Endothelial cell (in vitro differentiated cells): ENCODE data around the gene OGFOD2. TPM values are rescaled to one million over a fixed set of nuclear protein-coding genes. Genes with fewer than 3 reads are reported as not detected.

Experiments
- DNase-seq: peaks from one replicate; pipeline ENCODE4 v3.0.0; 2021; ENCODE audit warnings: low spot score
- H3K27ac Mint-ChIP-seq: one replicate; pipeline ENCODE4 v1.8.0; 2021; ENCODE audit warnings: mixed read lengths, inconsistent platforms; ENCODE audit not compliant: unreplicated experiment
- H3K27me3 Mint-ChIP-seq: one replicate; pipeline ENCODE4 v1.8.0; 2021; ENCODE audit warnings: mild to moderate bottlenecking, moderate library complexity, mixed read lengths, inconsistent platforms; ENCODE audit not compliant: unreplicated experiment
- H3K36me3 Mint-ChIP-seq: one replicate; pipeline ENCODE4 v1.8.0; 2021; ENCODE audit warnings: mild to moderate bottlenecking, low read depth, mixed read lengths, inconsistent platforms; ENCODE audit not compliant: unreplicated experiment
- H3K4me1 Mint-ChIP-seq: one replicate; pipeline ENCODE4 v1.8.0; 2021; ENCODE audit warnings: mild to moderate bottlenecking, mixed read lengths, inconsistent platforms; ENCODE audit not compliant: unreplicated experiment
- H3K4me3 Mint-ChIP-seq: one replicate; pipeline ENCODE4 v1.8.0; 2021; ENCODE audit warnings: mild to moderate bottlenecking, mixed read lengths, inconsistent platforms; ENCODE audit not compliant: unreplicated experiment
- H3K9me3 Mint-ChIP-seq: one replicate; pipeline ENCODE4 v1.8.0; 2021; ENCODE audit warnings: mixed read lengths, inconsistent platforms; ENCODE audit not compliant: unreplicated experiment
- total RNA-seq: library from RNA; stranded (reverse); fragmentation: NEBNext Ultra II Directional; extraction: Animal tissue kit (Norgen Biotek cat#: 25700); gene quantifications from one replicate; pipeline ENCODE4 v1.2.1, GENCODE V29; 2021; ENCODE audit not compliant: unreplicated experiment
- TF ChIP-seq, protein P1 (sequence below): fragments of 200-600 bp; sonication (generic); IDR thresholded peaks from one replicate; pipeline ENCODE4 v1.5.0; 2021; ENCODE audit warnings: antibody characterized with exemption; ENCODE audit not compliant: unreplicated experiment

The OGFOD2 gene
- total RNA-seq, 1 donor from 2014 or later, result 10.4 TPM

DNA sequence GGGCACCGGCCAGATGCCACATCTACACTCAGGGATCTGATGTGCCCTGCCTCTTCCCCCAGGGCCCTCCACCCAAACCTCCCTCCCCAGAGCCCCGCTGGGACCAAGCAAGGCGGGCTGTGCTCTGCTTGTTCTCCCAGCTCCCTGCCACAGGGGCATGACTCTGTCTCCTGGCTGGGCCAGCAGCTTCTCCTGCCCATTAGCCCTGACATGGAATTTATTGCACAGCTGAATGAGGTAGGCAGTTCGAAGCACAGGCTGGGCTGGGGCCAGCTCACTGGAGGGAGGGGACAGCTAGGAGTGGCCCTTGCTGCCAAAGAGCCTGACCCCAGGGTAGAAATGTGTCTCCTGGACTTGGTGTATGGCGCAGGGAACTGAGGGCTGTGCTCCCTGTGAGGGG, 47.8 kb downstream of the OGFOD2 start:
- Mint-ChIP-seq H3K4me3 (no peak overlapping the region), H3K9me3 (no peaks in the 10 kb centered on the region), H3K36me3 (peaks cover 4% of the 10 kb centered on the region), H3K27ac (no peak overlapping the region), H3K4me1 (peaks cover 3% of the 10 kb centered on the region), H3K27me3 (peaks cover 2% of the 10 kb centered on the region)
- TF ChIP-seq, protein P1, sequence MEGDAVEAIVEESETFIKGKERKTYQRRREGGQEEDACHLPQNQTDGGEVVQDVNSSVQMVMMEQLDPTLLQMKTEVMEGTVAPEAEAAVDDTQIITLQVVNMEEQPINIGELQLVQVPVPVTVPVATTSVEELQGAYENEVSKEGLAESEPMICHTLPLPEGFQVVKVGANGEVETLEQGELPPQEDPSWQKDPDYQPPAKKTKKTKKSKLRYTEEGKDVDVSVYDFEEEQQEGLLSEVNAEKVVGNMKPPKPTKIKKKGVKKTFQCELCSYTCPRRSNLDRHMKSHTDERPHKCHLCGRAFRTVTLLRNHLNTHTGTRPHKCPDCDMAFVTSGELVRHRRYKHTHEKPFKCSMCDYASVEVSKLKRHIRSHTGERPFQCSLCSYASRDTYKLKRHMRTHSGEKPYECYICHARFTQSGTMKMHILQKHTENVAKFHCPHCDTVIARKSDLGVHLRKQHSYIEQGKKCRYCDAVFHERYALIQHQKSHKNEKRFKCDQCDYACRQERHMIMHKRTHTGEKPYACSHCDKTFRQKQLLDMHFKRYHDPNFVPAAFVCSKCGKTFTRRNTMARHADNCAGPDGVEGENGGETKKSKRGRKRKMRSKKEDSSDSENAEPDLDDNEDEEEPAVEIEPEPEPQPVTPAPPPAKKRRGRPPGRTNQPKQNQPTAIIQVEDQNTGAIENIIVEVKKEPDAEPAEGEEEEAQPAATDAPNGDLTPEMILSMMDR, result no peak
- no peak for DNase-seq

DNA sequence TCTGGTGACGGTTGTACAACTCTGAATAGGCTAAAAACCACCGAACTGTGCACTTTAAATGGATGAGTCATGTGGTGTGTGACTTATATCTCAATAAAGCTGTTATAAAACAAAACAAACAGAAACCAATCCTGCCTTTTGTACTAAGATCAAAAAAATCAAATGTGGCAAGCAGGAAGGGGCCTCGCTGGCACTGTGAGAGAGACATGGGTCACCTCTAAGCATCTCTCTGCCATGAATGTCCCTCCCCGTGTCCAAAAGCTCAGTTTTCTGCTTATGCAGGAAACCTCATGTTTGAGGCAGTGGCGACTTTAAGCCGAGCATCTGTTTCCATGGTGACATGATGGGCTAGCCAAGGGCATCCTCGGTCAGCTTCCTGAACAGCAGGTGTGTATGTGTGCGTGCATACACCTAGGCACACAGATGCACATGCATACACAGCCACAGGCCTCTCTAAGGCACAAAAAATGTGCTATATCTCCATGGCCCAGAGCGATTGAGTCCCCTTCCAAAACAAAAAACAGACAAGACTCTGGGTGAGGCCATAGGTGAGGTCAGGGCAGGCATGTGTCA, 49.9 kb downstream of the OGFOD2 start:
- H3K27me3 Mint-ChIP-seq, result peaks cover 2% of the 10 kb centered on the region
- peaks cover 4% of the 10 kb centered on the region for H3K36me3 Mint-ChIP-seq
- H3K4me3 Mint-ChIP-seq, result no peak overlapping the region
- H3K27ac Mint-ChIP-seq, result no peak overlapping the region
- DNase-seq, result no peak
- no peaks in the 10 kb centered on the region for H3K4me1 Mint-ChIP-seq
- TF ChIP-seq, protein P1, result no peak
- no peaks in the 10 kb centered on the region for H3K9me3 Mint-ChIP-seq

DNA sequence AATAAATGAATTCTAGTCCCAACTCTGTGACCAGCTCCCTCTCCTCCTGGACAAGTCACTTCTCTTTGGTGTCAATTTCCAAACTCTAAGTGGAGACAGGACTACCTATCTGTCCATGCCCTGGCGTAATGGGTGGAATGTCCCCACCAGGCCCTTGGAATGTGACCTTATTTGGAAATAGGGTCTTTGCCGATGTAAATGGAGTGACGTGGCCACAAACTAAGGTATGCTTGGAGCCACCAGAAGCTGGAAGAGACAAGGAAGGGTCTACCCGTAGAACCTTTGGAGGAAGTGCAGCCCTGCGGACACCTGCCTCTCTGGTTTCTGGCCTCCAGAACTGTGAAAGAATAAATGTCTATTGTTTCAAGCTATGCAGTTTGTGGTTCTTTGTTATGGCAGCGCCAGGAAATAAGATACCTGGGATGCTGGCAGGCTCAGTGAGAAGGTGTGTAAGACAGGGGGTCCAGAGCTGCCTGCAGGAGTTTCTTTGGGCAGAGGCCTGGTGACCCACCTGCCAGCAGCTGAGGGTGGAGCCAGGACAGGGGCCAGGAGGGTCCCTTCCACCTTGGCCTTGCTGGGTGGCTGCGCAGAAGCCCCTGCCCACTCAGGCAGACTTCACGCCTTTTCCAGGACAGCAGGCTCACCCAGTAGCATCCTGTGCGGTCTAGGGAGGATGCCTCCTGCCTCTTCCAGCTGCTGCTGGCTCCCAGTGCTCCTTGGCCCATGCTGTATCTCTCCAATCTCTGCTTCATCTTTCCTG, 51.2 kb downstream of the OGFOD2 start:
- H3K27me3 Mint-ChIP-seq, result peaks cover 3% of the 10 kb centered on the region

DNA sequence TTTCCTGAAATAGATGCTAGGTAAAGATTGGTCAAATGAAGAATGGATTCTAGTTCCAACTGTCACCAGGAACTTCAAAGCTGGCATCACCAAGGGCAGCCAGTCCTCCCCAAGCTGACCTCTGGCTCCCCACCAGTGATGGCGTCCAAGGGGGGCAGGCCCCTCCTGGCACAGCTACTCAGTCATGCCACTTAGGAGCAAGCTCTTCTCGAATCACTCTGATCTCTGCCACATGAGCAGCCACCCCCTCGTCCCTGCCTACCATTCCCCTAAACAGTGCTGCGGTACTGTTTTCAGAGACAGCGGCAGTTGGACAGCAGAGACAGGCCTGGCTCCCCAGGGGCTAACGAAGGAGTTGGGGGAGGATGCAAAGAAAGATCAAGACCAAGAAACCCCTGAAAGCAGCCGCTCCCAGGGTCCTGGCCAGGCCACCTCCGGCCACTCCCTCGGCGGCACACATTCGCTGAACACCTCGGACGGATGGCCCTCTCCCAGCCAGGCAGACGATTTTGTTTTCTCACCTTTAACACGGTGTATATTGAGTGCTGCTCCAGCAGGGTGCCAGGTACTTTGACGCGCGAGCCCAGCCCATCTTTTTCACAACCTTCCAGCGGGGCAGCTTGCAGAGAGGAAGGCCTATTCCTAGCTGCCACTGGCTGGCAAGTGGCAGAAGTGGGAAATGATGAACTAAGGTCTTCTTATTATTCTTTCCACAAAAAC, 52.8 kb downstream of the OGFOD2 start:
- no peak for DNase-seq
- H3K9me3 Mint-ChIP-seq, result no peaks in the 10 kb centered on the region
- TF ChIP-seq, protein P1, result no peak
- H3K4me3 Mint-ChIP-seq, result no peak overlapping the region
- H3K27me3 Mint-ChIP-seq, result peaks cover 7% of the 10 kb centered on the region
- no peaks in the 10 kb centered on the region for H3K4me1 Mint-ChIP-seq
- peaks cover 9% of the 10 kb centered on the region for H3K36me3 Mint-ChIP-seq
- no peak overlapping the region for H3K27ac Mint-ChIP-seq

More for the DNA sequence above, 51.2 kb downstream of the OGFOD2 start:
- H3K27ac Mint-ChIP-seq, result no peak overlapping the region
- no peak for DNase-seq
- TF ChIP-seq, protein P1, result no peak
- H3K9me3 Mint-ChIP-seq, result no peaks in the 10 kb centered on the region
- peaks cover 9% of the 10 kb centered on the region for H3K36me3 Mint-ChIP-seq
- H3K4me3 Mint-ChIP-seq, result no peak overlapping the region
- no peaks in the 10 kb centered on the region for H3K4me1 Mint-ChIP-seq
